H9 (cell line): ENCODE results near the gene RAD21L1. TPM values are rescaled to one million over a fixed set of nuclear protein-coding genes. Genes with fewer than 3 reads are reported as not detected.
A peak's percentile ranks its signal among the peaks of the same experiment; 100 is the strongest.

ENCODE experiments used
- DNase-seq: peaks from one replicate; pipeline ENCODE4 v3.0.0-alpha.2; 2017
- H2AFZ ChIP-seq: one replicate; pipeline ENCODE4 v1.6.1; 2013; ENCODE audit warnings: mild to moderate bottlenecking, low read length, control low read depth, moderate library complexity
- H2AK5ac ChIP-seq: 2 replicates; pipeline ENCODE4 v1.6.1; 2013; ENCODE audit warnings: low read length, control low read depth, mixed read lengths; ENCODE audit not compliant: insufficient read length
- H2BK120ac ChIP-seq: one replicate; pipeline ENCODE4 v1.6.1; 2013; ENCODE audit warnings: low read depth, mild to moderate bottlenecking, low read length, control low read depth, inconsistent platforms; ENCODE audit not compliant: poor library complexity, severe bottlenecking
- H2BK12ac ChIP-seq: 2 replicates; pipeline ENCODE4 v1.6.1; 2013; ENCODE audit warnings: low read length, control low read depth, mixed read lengths, low read depth; ENCODE audit not compliant: insufficient read length
- H2BK15ac ChIP-seq: 2 replicates; pipeline ENCODE4 v1.6.1; 2013; ENCODE audit warnings: low read depth, low read length, control low read depth
- H2BK20ac ChIP-seq: one replicate; pipeline ENCODE4 v1.6.1; 2013; ENCODE audit warnings: low read depth, mild to moderate bottlenecking, low read length, control low read depth, inconsistent platforms; ENCODE audit not compliant: poor library complexity, severe bottlenecking
- H2BK5ac ChIP-seq: 2 replicates; pipeline ENCODE4 v1.6.1; 2013; ENCODE audit warnings: low read length, control low read depth, mixed read lengths; ENCODE audit not compliant: insufficient read length
- H3K14ac ChIP-seq: 2 replicates; pipeline ENCODE4 v1.6.1; 2013; ENCODE audit warnings: low read length, control low read depth; ENCODE audit not compliant: insufficient read depth
- H3K18ac ChIP-seq: 2 replicates; pipeline ENCODE4 v1.6.1; 2013; ENCODE audit warnings: low read depth, mild to moderate bottlenecking, mixed read lengths, low read length, control low read depth; ENCODE audit not compliant: insufficient read length
- H3K23ac ChIP-seq: 2 replicates; pipeline ENCODE4 v1.6.1; 2013; ENCODE audit warnings: low read length, control low read depth, mixed read lengths, low read depth; ENCODE audit not compliant: insufficient read length
- H3K23me2 ChIP-seq: 2 replicates; pipeline ENCODE4 v1.6.1; 2013; ENCODE audit warnings: low read depth, mild to moderate bottlenecking, mixed read lengths, low read length, control low read depth; ENCODE audit not compliant: insufficient read length, poor library complexity, severe bottlenecking
- H3K27ac ChIP-seq: 2 replicates; pipeline ENCODE4 v1.5.1; 2013; ENCODE audit warnings: low read length, control low read depth, mixed read lengths, low read depth; ENCODE audit not compliant: insufficient read length
- H3K27me3 ChIP-seq: 2 replicates; pipeline ENCODE4 v1.6.1; 2013; ENCODE audit warnings: low read length, control low read depth, inconsistent platforms; ENCODE audit not compliant: insufficient read depth
- H3K4ac ChIP-seq: 2 replicates; pipeline ENCODE4 v1.6.1; 2013; ENCODE audit warnings: low read depth, mild to moderate bottlenecking, control low read depth, inconsistent platforms, low read length, moderate library complexity
- H3K4me1 ChIP-seq: 2 replicates; pipeline ENCODE4 v1.6.1; 2013; ENCODE audit warnings: low read length, control low read depth, inconsistent platforms; ENCODE audit not compliant: insufficient read depth
- H3K4me2 ChIP-seq: 2 replicates; pipeline ENCODE4 v1.6.1; 2013; ENCODE audit warnings: low read length, control low read depth, mixed read lengths; ENCODE audit not compliant: insufficient read length, insufficient read depth
- H3K56ac ChIP-seq: 2 replicates; pipeline ENCODE4 v1.6.1; 2013; ENCODE audit warnings: low read depth, mild to moderate bottlenecking, mixed read lengths, low read length, control low read depth; ENCODE audit not compliant: insufficient read length
- H3K79me1 ChIP-seq: 2 replicates; pipeline ENCODE4 v1.6.1; 2013; ENCODE audit warnings: low read depth, mild to moderate bottlenecking, moderate library complexity, low read length, control low read depth, inconsistent platforms; ENCODE audit not compliant: insufficient read depth, poor library complexity, severe bottlenecking
- H3K79me2 ChIP-seq: 2 replicates; pipeline ENCODE4 v1.6.1; 2013; ENCODE audit warnings: low read length, control low read depth, inconsistent platforms; ENCODE audit not compliant: insufficient read depth
- H3K9ac ChIP-seq: 2 replicates; pipeline ENCODE4 v1.6.1; 2013; ENCODE audit warnings: low read length, control low read depth, mixed read lengths; ENCODE audit not compliant: insufficient read length; ENCODE audit errors: extremely low read depth
- H3K9me3 ChIP-seq: one replicate; pipeline ENCODE4 v1.6.1; 2013; ENCODE audit warnings: low read depth, low read length, inconsistent platforms; ENCODE audit not compliant: control insufficient read depth
- H3T11ph ChIP-seq: one replicate; pipeline ENCODE4 v1.6.1; 2013; ENCODE audit warnings: mild to moderate bottlenecking, low read length, control low read depth, inconsistent platforms
- H4K20me1 ChIP-seq: one replicate; pipeline ENCODE4 v1.6.1; 2013; ENCODE audit not compliant: control insufficient read depth, insufficient read length, insufficient read depth
- H4K5ac ChIP-seq: 2 replicates; pipeline ENCODE4 v1.6.1; 2013; ENCODE audit warnings: low read depth, mild to moderate bottlenecking, mixed read lengths, low read length, control low read depth; ENCODE audit not compliant: insufficient read length
- H4K8ac ChIP-seq: replicated peaks from 2 replicates; pipeline ENCODE4 v1.6.1; 2013; ENCODE audit warnings: low read length, control low read depth, mixed read lengths, low read depth; ENCODE audit not compliant: insufficient read length
- H4K91ac ChIP-seq: 2 replicates; pipeline ENCODE4 v1.6.1; 2013; ENCODE audit warnings: low read depth, mild to moderate bottlenecking, moderate library complexity, mixed read lengths, low read length, control low read depth; ENCODE audit not compliant: insufficient read length
- H3K27ac Mint-ChIP-seq, 3 experiments: 2 replicates in 2 of 3; 3 replicates in 1 of 3; pipeline ENCODE4 v1.8.0; 2020 to 2021; ENCODE audit warnings: mixed read lengths in 3 of 3, mild to moderate bottlenecking in 1 of 3, moderate library complexity in 1 of 3
- H3K27me3 Mint-ChIP-seq: 2 replicates; pipeline ENCODE4 v1.8.0; 2021; ENCODE audit warnings: low read depth, mild to moderate bottlenecking, moderate library complexity, mixed read lengths
- H3K36me3 Mint-ChIP-seq, 3 experiments: 2 replicates in 2 of 3; 3 replicates in 1 of 3; pipeline ENCODE4 v1.8.0; 2020 to 2021; ENCODE audit warnings: low read depth in 3 of 3, mixed read lengths in 3 of 3; ENCODE audit not compliant: insufficient read depth in 1 of 3
- H3K4me1 Mint-ChIP-seq, 2 experiments: 2 replicates each; pipeline ENCODE4 v1.8.0; 2020; ENCODE audit warnings: mixed read lengths in 2 of 2
- H3K4me3 Mint-ChIP-seq, 2 experiments: 2 replicates in 1 of 2; 3 replicates in 1 of 2; pipeline ENCODE4 v1.8.0; 2020 to 2021; ENCODE audit warnings: mild to moderate bottlenecking in 2 of 2, mixed read lengths in 2 of 2, moderate library complexity in 1 of 2
- H3K9me3 Mint-ChIP-seq, 2 experiments: 2 replicates in 1 of 2; 3 replicates in 1 of 2; pipeline ENCODE4 v1.8.0; 2020; ENCODE audit warnings: mild to moderate bottlenecking in 2 of 2, mixed read lengths in 2 of 2, moderate library complexity in 1 of 2
- WGBS: extraction: QIAGEN DNeasy Blood & Tissue Kit; methylation state at CpG from one replicate; pipeline ENCODE4 v1.1.7; 2013; ENCODE audit warnings: missing lambda C conversion rate, low lambda C conversion rate, mixed read lengths; ENCODE audit not compliant: insufficient read length; ENCODE audit errors: extremely low coverage; 5-methylcytosine and 5-hydroxymethylcytosine counted together
- total RNA-seq: library from RNA; stranded (reverse); gene quantifications from 2 replicates; pipeline ENCODE4 v1.2.1, GENCODE V29; 2021
- TF ChIP-seq, protein P1 (sequence below): fragments of 200-600 bp; sonication (generic); conservative IDR thresholded peaks from 3 replicates; pipeline ENCODE4 v1.8.0; 2021; ENCODE audit warnings: antibody characterized with exemption, mild to moderate bottlenecking

RAD21L1 gene
- total RNA-seq, 1 experiment from 2014 or later = not detected

DNA sequence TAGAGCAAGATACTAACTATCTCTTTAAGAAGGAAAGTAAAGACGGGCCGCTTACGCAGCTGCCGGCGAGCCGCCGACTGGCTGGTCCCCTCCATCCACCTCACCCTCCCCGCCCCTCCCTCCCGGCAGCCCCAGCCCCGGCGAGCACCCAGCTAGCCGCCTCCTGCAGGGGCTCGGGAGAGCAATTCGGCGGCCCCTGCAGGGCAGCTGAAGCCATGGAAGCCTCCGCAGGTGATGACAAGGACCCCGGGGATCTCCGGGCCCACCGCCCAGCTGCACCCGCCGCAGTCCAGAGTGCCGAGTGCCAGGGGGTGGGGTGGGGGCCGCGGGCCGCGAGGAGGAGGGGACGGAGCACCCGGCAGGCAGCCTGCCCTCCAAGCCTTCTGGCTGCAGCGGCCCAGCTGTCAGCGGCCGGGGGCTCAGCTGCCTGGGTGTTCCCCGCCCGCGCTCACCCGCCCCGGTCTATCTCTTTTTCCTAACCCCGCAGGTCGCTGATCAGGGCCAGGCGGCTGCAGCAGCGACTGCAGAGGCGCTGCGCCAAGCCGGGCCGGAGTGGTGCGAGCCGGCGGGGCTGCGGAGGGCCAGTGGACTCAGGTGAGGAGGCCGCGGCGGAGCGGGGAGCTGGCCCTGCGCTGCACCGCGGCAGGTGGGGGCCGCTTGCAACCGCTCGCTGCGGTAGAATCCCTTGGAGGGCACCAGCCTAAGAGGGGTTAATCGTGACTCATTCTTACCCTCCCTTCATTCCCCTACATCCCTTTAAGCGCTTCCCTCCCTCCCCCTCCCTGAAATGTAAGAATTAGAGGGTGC, 40.5 kb downstream of the RAD21L1 start, which contains the start of gene SNPH:
Gene SNPH, plus strand, starts transcription at position 128 of the 807 bp plus-strand sequence. CDS start 29,946 bp downstream, outside the sequence.
- Histone ChIP-seq H3K56ac (no peak within 1 kb of the TSS), H2BK20ac (no peak within 1 kb of the TSS), H3K79me1 (no peaks in the 10 kb centered on the region), H3K4me1 (no peaks in the 10 kb centered on the region), H3K79me2 (no peaks in the 10 kb centered on the region), H3K9ac (no peak within 1 kb of the TSS), H3K23ac (no peak within 1 kb of the TSS), H2AFZ (no peak within 1 kb of the TSS), H4K5ac (no peak within 1 kb of the TSS), H2BK5ac (no peak within 1 kb of the TSS), H4K91ac (no peak within 1 kb of the TSS), H3K27me3 (no peaks in the 10 kb centered on the region), H3K18ac (no peak within 1 kb of the TSS), H3K14ac (no peak within 1 kb of the TSS), H3T11ph (no peak within 1 kb of the TSS), H4K8ac (no peak within 1 kb of the TSS), H3K27ac (no peak within 1 kb of the TSS), H2BK15ac (no peak within 1 kb of the TSS), H2BK12ac (no peak within 1 kb of the TSS), H3K23me2 (no peaks in the 10 kb centered on the region), H2BK120ac (no peak within 1 kb of the TSS), H4K20me1 (no peaks in the 10 kb centered on the region), H3K9me3 (no peaks in the 10 kb centered on the region), H3K4me2 (peak within 1 kb of the TSS; percentile 43), H3K4ac (no peak within 1 kb of the TSS), H2AK5ac (no peak within 1 kb of the TSS)
- peak within 1 kb of the TSS; percentile 71 to 87 for H3K4me3 Mint-ChIP-seq
- WGBS = no CpG with 5 or more reads among the region's 61 CpGs
- TF ChIP-seq, protein P1, sequence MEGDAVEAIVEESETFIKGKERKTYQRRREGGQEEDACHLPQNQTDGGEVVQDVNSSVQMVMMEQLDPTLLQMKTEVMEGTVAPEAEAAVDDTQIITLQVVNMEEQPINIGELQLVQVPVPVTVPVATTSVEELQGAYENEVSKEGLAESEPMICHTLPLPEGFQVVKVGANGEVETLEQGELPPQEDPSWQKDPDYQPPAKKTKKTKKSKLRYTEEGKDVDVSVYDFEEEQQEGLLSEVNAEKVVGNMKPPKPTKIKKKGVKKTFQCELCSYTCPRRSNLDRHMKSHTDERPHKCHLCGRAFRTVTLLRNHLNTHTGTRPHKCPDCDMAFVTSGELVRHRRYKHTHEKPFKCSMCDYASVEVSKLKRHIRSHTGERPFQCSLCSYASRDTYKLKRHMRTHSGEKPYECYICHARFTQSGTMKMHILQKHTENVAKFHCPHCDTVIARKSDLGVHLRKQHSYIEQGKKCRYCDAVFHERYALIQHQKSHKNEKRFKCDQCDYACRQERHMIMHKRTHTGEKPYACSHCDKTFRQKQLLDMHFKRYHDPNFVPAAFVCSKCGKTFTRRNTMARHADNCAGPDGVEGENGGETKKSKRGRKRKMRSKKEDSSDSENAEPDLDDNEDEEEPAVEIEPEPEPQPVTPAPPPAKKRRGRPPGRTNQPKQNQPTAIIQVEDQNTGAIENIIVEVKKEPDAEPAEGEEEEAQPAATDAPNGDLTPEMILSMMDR = no peak
- DNase-seq = peak; percentile 82
- peak within 1 kb of the TSS in 2 of 3 experiments; percentile 24 to 65; a peak in 1 of 7 replicates for H3K27ac Mint-ChIP-seq
- H3K4me1 Mint-ChIP-seq = peaks cover 16 to 27% of the 10 kb centered on the region in 2 experiments
- no peaks in the 10 kb centered on the region for H3K36me3 Mint-ChIP-seq
- peaks cover 24% of the 10 kb centered on the region for H3K27me3 Mint-ChIP-seq
- no peaks in the 10 kb centered on the region; a peak in 1 of 5 replicates for H3K9me3 Mint-ChIP-seq
